ENCODE results near the gene GALNS.

Gene GALNS

DNA sequence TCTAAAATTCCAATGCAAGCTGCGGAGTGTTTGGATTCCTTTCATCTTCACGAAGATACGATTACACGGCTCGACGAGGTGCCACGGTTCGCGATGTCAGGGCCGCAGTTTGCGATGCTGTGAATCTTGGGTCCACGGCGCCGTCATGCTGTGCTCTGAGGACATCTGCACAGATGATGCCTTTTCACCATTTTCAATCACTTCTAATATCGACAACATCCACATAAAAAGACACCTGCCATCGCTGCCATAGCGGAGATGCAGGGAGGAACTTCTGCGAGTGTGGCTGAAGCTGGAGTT lies 38.2 kb downstream of the GALNS start:
- 96% methylated on average over 18 of the region's 18 CpGs for WGBS (ENCODE audit: insufficient coverage)
- ChIA-PET POLR2A (interaction anchor here (0.7 kb wide), 1 partner anchor 31 kb away, joined by 3 read pairs; no protein-coding TSS in a partner anchor), CTCF (interaction anchor here (0.7 to 5.7 kb wide), 4 partner anchors 11 to 397 kb away, joined by 3 to 39 read pairs (median 3); partner anchors contain the start of genes GALNS and TRAPPC2L)
- peaks cover 5 to 23% (median 14%) of the 10 kb centered on the region in 4 experiments for H3K36me3 ChIP-seq (ENCODE audit: control insufficient read depth in 4 of 4, insufficient read depth in 4 of 4, low read length in 3 of 4)
- H3K4me3 ChIP-seq (ENCODE audit: control insufficient read depth in 1 of 7, extremely low read depth in 1 of 7, insufficient read depth in 4 of 7, low read depth in 2 of 7, low read length in 6 of 7) = no peak overlapping the region
- H3K27me3 ChIP-seq (replicated peaks in 2 of 5; ENCODE audit: control insufficient read depth in 4 of 5, insufficient read depth in 5 of 5, low read length in 4 of 5) = no peaks in the 10 kb centered on the region
- peaks cover 0 to 5% (median 2%) of the 10 kb centered on the region in 4 experiments for H3K4me1 ChIP-seq (ENCODE audit: control extremely low read depth in 1 of 4, control insufficient read depth in 4 of 4, insufficient read depth in 4 of 4, low read length in 3 of 4)
- no peak for DNase-seq
- H3K27ac ChIP-seq (ENCODE audit: insufficient read depth in 1 of 2, low read depth in 1 of 2, low read length in 2 of 2, poor library complexity in 1 of 2, severe bottlenecking in 2 of 2) = no peak overlapping the region
- no peaks in the 10 kb centered on the region for H3K9me3 ChIP-seq (ENCODE audit: control extremely low read depth in 1 of 5, control insufficient read depth in 4 of 5, insufficient read depth in 2 of 5, low read depth in 1 of 5, low read length in 4 of 5)

DNA sequence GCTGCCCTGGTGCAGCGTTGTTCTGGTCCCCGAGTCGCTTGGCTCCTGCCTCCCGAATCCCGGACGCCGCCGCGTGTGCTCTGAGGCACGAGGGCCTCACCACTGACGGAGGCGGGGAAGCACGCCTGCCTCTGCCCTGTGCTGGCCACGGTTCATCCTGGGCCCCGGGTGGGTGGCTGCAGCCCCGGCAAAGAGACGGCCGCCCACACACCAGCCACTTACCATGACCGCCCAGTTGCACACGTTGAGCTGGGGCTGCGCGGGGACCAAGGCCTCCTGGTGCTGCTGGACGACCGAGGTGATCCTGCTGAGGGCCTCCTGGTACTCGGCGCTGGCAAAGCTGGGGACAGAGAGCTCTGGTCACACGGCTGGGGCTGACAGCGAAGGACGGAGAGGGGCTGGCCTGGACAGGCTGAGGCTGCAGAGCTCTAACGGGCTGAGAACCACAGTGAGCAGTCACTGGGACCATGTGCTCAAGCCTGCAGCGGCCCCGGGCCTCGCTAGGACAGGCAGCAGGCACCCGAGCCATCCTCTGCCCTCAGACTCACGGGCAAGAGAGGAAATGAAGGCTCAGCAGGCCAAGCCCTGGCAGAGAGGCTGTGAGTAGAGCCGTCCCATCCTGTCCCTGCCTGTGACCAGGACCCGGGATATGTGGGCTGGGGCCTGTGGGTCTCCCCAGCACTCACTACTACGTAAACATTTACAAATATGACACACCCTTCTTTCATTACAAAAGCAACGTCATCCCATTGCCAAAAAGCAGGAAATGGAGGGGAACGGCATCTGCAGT lies 38.8 kb downstream of the GALNS start:
- Histone ChIP-seq H3K27ac (ENCODE audit: insufficient read depth in 1 of 2, low read depth in 1 of 2, low read length in 2 of 2, poor library complexity in 1 of 2, severe bottlenecking in 2 of 2) (no peak overlapping the region), H3K27me3 (replicated peaks in 2 of 5; ENCODE audit: control insufficient read depth in 4 of 5, insufficient read depth in 5 of 5, low read length in 4 of 5) (no peaks in the 10 kb centered on the region), H3K4me3 (ENCODE audit: control insufficient read depth in 1 of 7, extremely low read depth in 1 of 7, insufficient read depth in 4 of 7, low read depth in 2 of 7, low read length in 6 of 7) (no peak overlapping the region), H3K9me3 (ENCODE audit: control extremely low read depth in 1 of 5, control insufficient read depth in 4 of 5, insufficient read depth in 2 of 5, low read depth in 1 of 5, low read length in 4 of 5) (no peaks in the 10 kb centered on the region), H3K4me1 (ENCODE audit: control extremely low read depth in 1 of 4, control insufficient read depth in 4 of 4, insufficient read depth in 4 of 4, low read length in 3 of 4) (peaks cover 0 to 7% (median 4%) of the 10 kb centered on the region in 4 experiments), H3K36me3 (ENCODE audit: control insufficient read depth in 4 of 4, insufficient read depth in 4 of 4, low read length in 3 of 4) (peaks cover 5 to 23% (median 12%) of the 10 kb centered on the region in 4 experiments)
- ChIA-PET POLR2A (interaction anchor here (0.7 kb wide), 1 partner anchor 31 kb away, joined by 3 read pairs; no protein-coding TSS in a partner anchor), CTCF (interaction anchor here (0.7 to 5.7 kb wide), 8 partner anchors 33 to 471 kb away, joined by 3 to 39 read pairs (median 4); partner anchors contain the start of genes GALNS and TRAPPC2L)
- WGBS (ENCODE audit: insufficient coverage) = 95% methylated on average over 40 of the region's 40 CpGs
- no peak for DNase-seq

DNA sequence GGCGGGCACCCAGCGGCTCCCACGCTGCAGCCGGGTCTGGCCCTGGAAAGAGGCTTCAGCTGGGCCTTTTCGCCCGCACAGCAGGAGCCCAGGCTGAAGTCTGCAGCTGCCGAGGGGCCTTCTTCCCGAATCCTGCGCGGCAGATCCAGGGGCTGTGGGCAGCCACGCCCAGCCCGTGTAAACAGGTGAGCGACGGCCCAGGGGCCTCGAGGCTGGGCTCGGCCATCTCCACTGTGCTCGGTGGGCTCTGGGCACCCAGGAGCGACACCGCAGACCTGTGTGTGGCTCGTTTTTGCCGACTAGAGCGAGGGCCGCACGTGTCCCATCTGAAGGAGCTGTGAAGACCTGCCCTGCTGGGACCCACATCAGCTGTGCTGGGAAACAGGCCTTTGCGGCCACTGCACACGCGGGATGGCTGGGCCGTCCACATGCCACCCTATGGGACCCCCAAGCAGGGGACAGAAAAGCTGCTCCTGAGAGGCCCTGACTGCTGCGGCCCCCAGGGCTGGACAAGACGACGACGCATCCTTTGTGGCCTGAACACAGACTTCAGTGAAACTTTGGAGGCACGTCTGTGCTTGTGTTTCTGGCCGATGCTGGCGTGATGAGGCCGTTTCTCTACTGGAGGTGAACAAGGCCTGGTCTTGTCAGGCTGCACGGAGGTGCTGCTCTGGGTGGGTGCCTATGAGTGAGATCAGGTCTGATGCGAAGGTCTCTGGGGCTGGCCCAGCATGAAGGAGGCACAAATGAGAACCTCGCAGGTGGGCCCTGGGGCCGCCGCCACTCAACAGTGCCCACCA lies 39.8 kb downstream of the GALNS start:
- WGBS (ENCODE audit: insufficient coverage) = 97% methylated on average over 35 of the region's 41 CpGs
- CTCF ChIA-PET = interaction anchor here (0.9 to 5.7 kb wide), 9 partner anchors 23 to 472 kb away, joined by 3 to 39 read pairs (median 5); partner anchors contain the start of genes GALNS and TRAPPC2L
- POLR2A ChIA-PET = no interaction called here

DNA sequence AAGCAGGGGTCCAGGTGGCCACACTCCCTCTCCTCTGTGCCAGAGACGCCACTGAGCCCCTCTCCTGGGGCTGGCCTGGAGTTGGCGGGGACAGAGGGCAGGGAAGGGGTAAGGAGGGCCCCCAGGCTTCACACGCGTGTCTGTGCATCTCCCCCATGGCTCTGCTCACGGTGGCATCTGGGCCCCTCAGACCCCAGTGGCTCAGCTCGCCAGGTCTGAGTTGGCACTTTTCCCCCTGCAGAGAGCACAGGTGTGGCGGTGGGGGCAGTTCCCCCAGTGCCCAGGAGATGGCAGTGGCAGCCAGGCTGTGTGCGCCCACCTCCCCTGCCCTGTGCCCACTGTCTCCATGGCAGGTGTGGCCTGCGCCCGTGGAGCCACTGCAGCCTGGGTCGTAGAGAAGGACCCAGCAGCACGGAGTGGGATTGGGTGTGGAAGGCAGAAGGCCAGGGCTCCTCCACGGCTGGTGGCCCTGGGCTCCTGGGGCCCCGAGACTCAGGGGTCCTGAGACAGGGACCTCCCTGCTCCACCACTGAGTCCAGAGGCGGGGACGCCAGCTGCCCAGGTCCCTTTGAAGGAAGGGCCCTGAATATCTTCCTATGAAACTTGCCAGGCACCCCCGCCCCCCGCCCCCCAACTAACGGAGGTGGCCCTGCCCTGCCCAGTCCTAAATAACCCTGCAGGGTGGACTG lies 40.7 kb downstream of the GALNS start:
- WGBS (ENCODE audit: insufficient coverage) = 55% methylated on average over 13 of the region's 19 CpGs
- CTCF ChIA-PET = interaction anchor here (0.6 to 5.7 kb wide), 10 partner anchors 17 to 404 kb away, joined by 3 to 39 read pairs (median 4); partner anchors contain the start of genes GALNS and TRAPPC2L

More for the DNA sequence above, 39.8 kb downstream of the GALNS start:
- peaks cover 0 to 15% (median 11%) of the 10 kb centered on the region in 4 experiments for H3K4me1 ChIP-seq (ENCODE audit: control extremely low read depth in 1 of 4, control insufficient read depth in 4 of 4, insufficient read depth in 4 of 4, low read length in 3 of 4)
- H3K4me3 ChIP-seq (ENCODE audit: control insufficient read depth in 1 of 7, extremely low read depth in 1 of 7, insufficient read depth in 4 of 7, low read depth in 2 of 7, low read length in 6 of 7) = no peak overlapping the region
- H3K36me3 ChIP-seq (ENCODE audit: control insufficient read depth in 4 of 4, insufficient read depth in 4 of 4, low read length in 3 of 4) = peaks cover under 1 to 13% (median 6%) of the 10 kb centered on the region in 4 experiments
- H3K27ac ChIP-seq (ENCODE audit: insufficient read depth in 1 of 2, low read depth in 1 of 2, low read length in 2 of 2, poor library complexity in 1 of 2, severe bottlenecking in 2 of 2) = no peak overlapping the region
- H3K27me3 ChIP-seq (replicated peaks in 2 of 5; ENCODE audit: control insufficient read depth in 4 of 5, insufficient read depth in 5 of 5, low read length in 4 of 5) = no peaks in the 10 kb centered on the region
- DNase-seq = no peak
- no peaks in the 10 kb centered on the region for H3K9me3 ChIP-seq (ENCODE audit: control extremely low read depth in 1 of 5, control insufficient read depth in 4 of 5, insufficient read depth in 2 of 5, low read depth in 1 of 5, low read length in 4 of 5)

DNA sequence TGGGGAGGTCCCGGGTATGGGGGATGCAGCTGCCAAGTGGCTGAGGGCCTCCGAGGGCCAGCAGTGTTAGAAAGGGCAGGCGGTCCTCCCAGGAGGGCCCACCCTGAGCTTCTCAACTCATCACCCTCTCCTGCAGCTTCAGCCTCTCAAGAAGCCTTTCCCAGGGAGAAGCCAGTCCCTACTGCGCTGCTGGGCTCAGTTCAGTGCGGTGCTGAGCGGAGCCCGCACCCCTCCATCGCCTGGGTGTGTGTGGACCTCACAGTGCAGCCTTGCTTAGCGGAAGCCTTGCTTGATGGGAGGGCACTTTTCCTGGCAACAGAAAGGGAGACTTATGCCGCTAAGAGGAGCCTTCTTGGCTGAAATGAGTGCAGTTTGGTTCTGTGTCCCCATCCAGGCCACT lies 41.5 kb downstream of the GALNS start:
- Histone ChIP-seq H3K27me3 (replicated peaks in 2 of 5; ENCODE audit: control insufficient read depth in 4 of 5, insufficient read depth in 5 of 5, low read length in 4 of 5) (no peaks in the 10 kb centered on the region), H3K27ac (ENCODE audit: insufficient read depth in 1 of 2, low read depth in 1 of 2, low read length in 2 of 2, poor library complexity in 1 of 2, severe bottlenecking in 2 of 2) (no peak overlapping the region), H3K9me3 (ENCODE audit: control extremely low read depth in 1 of 5, control insufficient read depth in 4 of 5, insufficient read depth in 2 of 5, low read depth in 1 of 5, low read length in 4 of 5) (no peaks in the 10 kb centered on the region), H3K4me3 (ENCODE audit: control insufficient read depth in 1 of 7, extremely low read depth in 1 of 7, insufficient read depth in 4 of 7, low read depth in 2 of 7, low read length in 6 of 7) (no peak overlapping the region), H3K36me3 (ENCODE audit: control insufficient read depth in 4 of 4, insufficient read depth in 4 of 4, low read length in 3 of 4) (peaks cover 0 to 2% (median under 1%) of the 10 kb centered on the region in 4 experiments), H3K4me1 (ENCODE audit: control extremely low read depth in 1 of 4, control insufficient read depth in 4 of 4, insufficient read depth in 4 of 4, low read length in 3 of 4) (peaks cover 0 to 29% (median 25%) of the 10 kb centered on the region in 4 experiments)
- ChIA-PET CTCF (interaction anchor here (0.6 to 5.7 kb wide), 7 partner anchors 16 to 405 kb away, joined by 3 to 39 read pairs (median 3); partner anchors contain the start of genes GALNS and TRAPPC2L), POLR2A (no interaction called here)
- WGBS (ENCODE audit: insufficient coverage) = 97% methylated on average over 10 of the region's 10 CpGs
- no peak for DNase-seq

More for the DNA sequence above, 40.7 kb downstream of the GALNS start:
- Histone ChIP-seq H3K4me1 (ENCODE audit: control extremely low read depth in 1 of 4, control insufficient read depth in 4 of 4, insufficient read depth in 4 of 4, low read length in 3 of 4) (peaks cover 0 to 21% (median 17%) of the 10 kb centered on the region in 4 experiments), H3K4me3 (ENCODE audit: control insufficient read depth in 1 of 7, extremely low read depth in 1 of 7, insufficient read depth in 4 of 7, low read depth in 2 of 7, low read length in 6 of 7) (no peak overlapping the region), H3K9me3 (ENCODE audit: control extremely low read depth in 1 of 5, control insufficient read depth in 4 of 5, insufficient read depth in 2 of 5, low read depth in 1 of 5, low read length in 4 of 5) (no peaks in the 10 kb centered on the region), H3K27ac (ENCODE audit: insufficient read depth in 1 of 2, low read depth in 1 of 2, low read length in 2 of 2, poor library complexity in 1 of 2, severe bottlenecking in 2 of 2) (no peak overlapping the region), H3K27me3 (replicated peaks in 2 of 5; ENCODE audit: control insufficient read depth in 4 of 5, insufficient read depth in 5 of 5, low read length in 4 of 5) (no peaks in the 10 kb centered on the region), H3K36me3 (ENCODE audit: control insufficient read depth in 4 of 4, insufficient read depth in 4 of 4, low read length in 3 of 4) (peaks cover 0 to 4% (median 2%) of the 10 kb centered on the region in 4 experiments)
- DNase-seq = peak in 2 of 3 donors; percentile 72 to 73
- POLR2A ChIA-PET = no interaction called here

DNA sequence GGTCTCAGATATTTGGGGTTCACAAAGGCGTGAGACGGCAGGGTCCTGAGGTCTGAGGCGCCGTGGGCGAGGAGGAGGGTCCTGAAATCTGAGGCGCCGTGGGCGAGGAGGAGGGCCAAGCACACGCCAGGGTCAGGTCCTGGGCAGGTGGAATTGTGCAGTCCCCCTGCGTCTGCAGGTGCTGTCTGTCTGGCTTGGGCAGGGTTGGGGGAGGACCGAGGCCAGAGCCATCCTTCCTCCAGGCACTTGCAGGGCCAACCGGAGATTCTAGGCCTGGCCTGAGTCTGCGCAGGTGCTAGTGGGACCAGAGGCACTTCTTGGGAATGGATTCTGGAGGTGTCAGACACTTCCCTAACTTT lies 42.6 kb downstream of the GALNS start:
- Histone ChIP-seq H3K27ac (ENCODE audit: insufficient read depth in 1 of 2, low read depth in 1 of 2, low read length in 2 of 2, poor library complexity in 1 of 2, severe bottlenecking in 2 of 2) (no peak overlapping the region), H3K9me3 (ENCODE audit: control extremely low read depth in 1 of 5, control insufficient read depth in 4 of 5, insufficient read depth in 2 of 5, low read depth in 1 of 5, low read length in 4 of 5) (no peaks in the 10 kb centered on the region), H3K4me3 (ENCODE audit: control insufficient read depth in 1 of 7, extremely low read depth in 1 of 7, insufficient read depth in 4 of 7, low read depth in 2 of 7, low read length in 6 of 7) (no peak overlapping the region), H3K36me3 (ENCODE audit: control insufficient read depth in 4 of 4, insufficient read depth in 4 of 4, low read length in 3 of 4) (peaks cover 0 to 13% (median 8%) of the 10 kb centered on the region in 4 experiments), H3K4me1 (ENCODE audit: control extremely low read depth in 1 of 4, control insufficient read depth in 4 of 4, insufficient read depth in 4 of 4, low read length in 3 of 4) (peaks cover 0 to 40% (median 35%) of the 10 kb centered on the region in 4 experiments), H3K27me3 (replicated peaks in 2 of 5; ENCODE audit: control insufficient read depth in 4 of 5, insufficient read depth in 5 of 5, low read length in 4 of 5) (no peaks in the 10 kb centered on the region)
- ChIA-PET CTCF (interaction anchor here (0.8 to 5.7 kb wide), 6 partner anchors 21 to 356 kb away, joined by 3 to 39 read pairs (median 10); partner anchors contain the start of genes GALNS and TRAPPC2L), POLR2A (no interaction called here)
- no peak for DNase-seq
- WGBS (ENCODE audit: insufficient coverage) = 97% methylated on average over 13 of the region's 13 CpGs

Measured in common myeloid progenitor, CD34-positive (primary cell).